GM23248 (cell line): ENCODE data around the gene ATXN8OS. TPM values are rescaled to one million over a fixed set of nuclear protein-coding genes. Genes with fewer than 3 reads are reported as not detected.
"Not testable (repeated sequence)": the region's sequence is repeated elsewhere in the genome, so short reads cannot be mapped to it uniquely, and the experiment has no call there.

ENCODE experiments used
- DNase-seq: peaks from one replicate; pipeline ENCODE4 v3.0.0-alpha.2; 2015
- H2AFZ ChIP-seq: fragments of 200-600 bp; sonication (generic); 2 replicates; pipeline ENCODE4 v1.6.1; 2016; ENCODE audit warnings: antibody characterized with exemption
- H3F3A ChIP-seq: fragments of 200-600 bp; sonication (generic); 2 replicates; pipeline ENCODE4 v1.6.1; 2016; ENCODE audit warnings: mild to moderate bottlenecking, antibody characterized with exemption, mixed run types; ENCODE audit not compliant: insufficient read depth
- H3K27ac ChIP-seq: fragments of 200-600 bp; sonication (generic); 2 replicates; pipeline ENCODE4 v1.5.1; 2016; ENCODE audit warnings: mild to moderate bottlenecking
- H3K27me3 ChIP-seq: fragments of 200-600 bp; sonication (generic); replicated peaks from 2 replicates; pipeline ENCODE4 v1.6.1; 2016; ENCODE audit warnings: mild to moderate bottlenecking; ENCODE audit not compliant: insufficient read depth
- H3K36me3 ChIP-seq: fragments of 200-600 bp; sonication (generic); 2 replicates; pipeline ENCODE4 v1.6.1; 2016; ENCODE audit warnings: low read depth, mild to moderate bottlenecking
- H3K4me1 ChIP-seq: fragments of 200-600 bp; sonication (generic); 2 replicates; pipeline ENCODE4 v1.6.1; 2016; ENCODE audit warnings: mild to moderate bottlenecking; ENCODE audit not compliant: insufficient read depth
- H3K4me2 ChIP-seq: fragments of 200-600 bp; sonication (generic); one replicate; pipeline ENCODE4 v1.6.1; 2016; ENCODE audit warnings: mild to moderate bottlenecking; ENCODE audit not compliant: unreplicated experiment
- H3K4me3 ChIP-seq: fragments of 200-600 bp; sonication (generic); 2 replicates; pipeline ENCODE4 v1.5.1; 2016; ENCODE audit warnings: mild to moderate bottlenecking
- H3K79me2 ChIP-seq: fragments of 200-600 bp; sonication (generic); 2 replicates; pipeline ENCODE4 v1.6.1; 2016; ENCODE audit warnings: mild to moderate bottlenecking; ENCODE audit not compliant: insufficient read depth
- H3K9ac ChIP-seq: fragments of 200-600 bp; sonication (generic); 2 replicates; pipeline ENCODE4 v1.6.1; 2016; ENCODE audit warnings: mild to moderate bottlenecking
- H3K9me2 ChIP-seq: fragments of 200-600 bp; sonication (generic); 2 replicates; pipeline ENCODE4 v1.6.1; 2016; ENCODE audit warnings: mixed run types, mild to moderate bottlenecking, moderate library complexity; ENCODE audit not compliant: insufficient read depth
- H3K9me3 ChIP-seq: fragments of 200-600 bp; sonication (generic); one replicate; pipeline ENCODE4 v1.6.1; 2017; ENCODE audit warnings: low read depth
- H4K20me1 ChIP-seq: fragments of 200-600 bp; sonication (generic); 2 replicates; pipeline ENCODE4 v1.6.0; 2016; ENCODE audit not compliant: insufficient read depth
- EZH2 ChIP-seq: fragments of 200-600 bp; sonication (generic); IDR thresholded peaks from 2 replicates; pipeline ENCODE4 v1.6.1; 2018; ENCODE audit warnings: antibody characterized with exemption, mild to moderate bottlenecking; ENCODE audit not compliant: insufficient read depth, poor library complexity, severe bottlenecking
- EZH2phosphoT487 ChIP-seq: fragments of 200-600 bp; sonication (generic); IDR thresholded peaks from 2 replicates; pipeline ENCODE4 v1.6.1; 2018; ENCODE audit warnings: antibody characterized with exemption, moderate library complexity, mild to moderate bottlenecking, low read depth; ENCODE audit not compliant: insufficient read depth
- WGBS, 2 experiments: methylation state at CpG; one replicate each; pipeline ENCODE4 v1.1.6; 2015 to 2017; ENCODE audit warnings: low lambda C conversion rate in 2 of 2, low coverage in 1 of 2; ENCODE audit errors: missing lambda C conversion rate in 2 of 2; 5-methylcytosine and 5-hydroxymethylcytosine counted together
- in situ Hi-C: fragments of 300-500 bp; cut with MboI; formaldehyde crosslinking; loops from 2 replicates; pipeline ENCODE4 v1.15.0; 2020
- polyA plus RNA-seq: library from polyadenylated mRNA; unstranded; fragments of >200 nt; fragmentation: Nextera tagmentation; extraction: Ambion mirVana; gene quantifications from 2 replicates; pipeline ENCODE4 v1.2.1, GENCODE V29; 2016
- total RNA-seq: library from RNA; depleted of rRNA; stranded (reverse); fragments of >200 nt; shearing (Covaris generic); gene quantifications from 2 replicates; pipeline ENCODE4 v1.2.3, GENCODE V29; 2014

ATXN8OS gene
- total and polyA plus RNA-seq, 2 experiments from 2014 or later: not detected

DNA sequence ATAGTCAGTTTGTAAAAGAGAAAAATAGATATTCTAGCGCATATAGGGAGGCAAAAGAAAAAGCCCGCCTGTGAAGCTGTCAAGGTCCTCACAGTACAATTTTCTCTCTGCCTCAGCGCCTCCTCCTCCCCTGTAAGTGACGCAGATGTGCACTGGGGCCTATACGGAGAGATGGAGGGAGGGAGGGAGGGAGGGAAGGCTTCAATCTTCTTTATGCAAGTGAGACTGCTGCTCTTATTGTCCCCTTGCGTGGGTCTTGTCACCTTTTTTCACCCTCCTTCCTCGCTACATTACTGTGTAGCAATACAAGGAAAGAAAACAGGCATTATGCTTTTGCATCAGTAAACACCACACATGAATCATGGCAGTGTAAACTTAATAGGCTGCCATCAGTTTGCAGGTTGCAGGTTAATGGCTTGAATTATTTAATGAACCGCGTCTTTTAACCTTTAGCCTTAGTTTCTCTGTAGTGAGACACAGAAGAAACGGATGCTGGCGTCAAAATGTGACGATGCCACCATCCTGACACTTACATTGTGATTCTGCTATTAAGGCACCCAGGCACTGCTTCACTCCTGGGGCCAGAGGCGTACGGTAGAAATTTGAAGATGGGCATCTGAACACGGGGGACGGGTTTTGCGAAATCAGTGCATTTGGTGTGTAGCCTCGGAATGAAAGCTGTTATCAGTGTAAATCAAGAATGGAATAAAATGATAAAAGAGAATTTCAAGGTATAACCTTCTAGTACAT lies 905 bp downstream of the ATXN8OS start, which contains the start of gene KLHL1:
TSS of gene KLHL1 (minus strand) at position 97 of the 750 bp plus-strand sequence. CDS start 753 bp downstream, outside the sequence.
- in situ Hi-C loops: no loop called here
- no peaks in the 10 kb centered on the region for H3K4me1 ChIP-seq
- TF ChIP-seq EZH2: no peak
- no peak within 1 kb of the TSS for H2AFZ ChIP-seq
- no peak for DNase-seq
- H3K36me3 ChIP-seq: no peaks in the 10 kb centered on the region
- H3K9me2 ChIP-seq: no peaks in the 10 kb centered on the region
- WGBS, 2 experiments: 30 to 32% methylated on average over 16 to 18 of the region's 18 CpGs
- no peak within 1 kb of the TSS for H3K27ac ChIP-seq
- H3K9me3 ChIP-seq: no peaks in the 10 kb centered on the region
- H3K27me3 ChIP-seq: no peaks in the 10 kb centered on the region
- no peak within 1 kb of the TSS for H3K9ac ChIP-seq
- H3K79me2 ChIP-seq: no peaks in the 10 kb centered on the region
- no peak within 1 kb of the TSS for H3K4me2 ChIP-seq
- H3F3A ChIP-seq: no peaks in the 10 kb centered on the region
- H3K4me3 ChIP-seq: no peak within 1 kb of the TSS
- no peaks in the 10 kb centered on the region for H4K20me1 ChIP-seq

DNA sequence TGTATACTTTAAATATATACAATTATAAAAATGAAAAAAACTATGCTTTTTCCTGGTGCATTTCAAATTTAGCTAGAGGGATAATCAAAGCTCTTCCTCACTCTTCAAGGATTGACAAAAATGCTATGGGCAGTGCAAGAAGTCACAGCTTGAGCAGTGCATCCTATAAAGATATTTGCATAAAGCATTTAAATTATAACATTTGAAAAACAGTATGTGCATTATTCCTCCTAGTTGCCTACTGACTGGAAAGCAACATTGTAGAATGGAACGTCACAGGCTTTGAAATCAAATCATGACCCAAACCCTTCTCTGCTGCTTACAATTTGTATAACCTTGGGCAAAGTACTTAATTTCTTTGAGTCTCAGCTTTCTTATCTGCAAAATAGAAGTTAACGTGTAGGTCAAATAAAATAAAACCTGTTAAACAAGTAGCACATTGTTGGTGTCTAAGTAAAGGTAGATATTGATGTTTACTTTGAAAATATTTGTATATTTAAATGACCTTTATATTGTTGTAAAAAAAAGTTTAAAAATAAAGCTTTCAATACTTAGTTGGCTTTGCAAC lies 9.8 kb downstream of the ATXN8OS start:
- H3K9ac ChIP-seq: no peak overlapping the region
- H4K20me1 ChIP-seq: no peaks in the 10 kb centered on the region
- H3K4me1 ChIP-seq: no peaks in the 10 kb centered on the region
- in situ Hi-C loops: no loop called here
- no peaks in the 10 kb centered on the region for H3K27me3 ChIP-seq
- no peak for DNase-seq
- H3K27ac ChIP-seq: no peak overlapping the region
- H3K36me3 ChIP-seq: no peaks in the 10 kb centered on the region
- H3K4me2 ChIP-seq: no peak overlapping the region
- TF ChIP-seq EZH2 (no peak), EZH2phosphoT487 (no peak)
- H2AFZ ChIP-seq: no peak overlapping the region
- no peaks in the 10 kb centered on the region for H3K9me2 ChIP-seq
- no peak overlapping the region for H3K4me3 ChIP-seq
- no peaks in the 10 kb centered on the region for H3F3A ChIP-seq
- WGBS, 2 experiments: 11 to 19% methylated on average over 2 of the region's 2 CpGs
- no peaks in the 10 kb centered on the region for H3K79me2 ChIP-seq
- no peaks in the 10 kb centered on the region for H3K9me3 ChIP-seq

DNA sequence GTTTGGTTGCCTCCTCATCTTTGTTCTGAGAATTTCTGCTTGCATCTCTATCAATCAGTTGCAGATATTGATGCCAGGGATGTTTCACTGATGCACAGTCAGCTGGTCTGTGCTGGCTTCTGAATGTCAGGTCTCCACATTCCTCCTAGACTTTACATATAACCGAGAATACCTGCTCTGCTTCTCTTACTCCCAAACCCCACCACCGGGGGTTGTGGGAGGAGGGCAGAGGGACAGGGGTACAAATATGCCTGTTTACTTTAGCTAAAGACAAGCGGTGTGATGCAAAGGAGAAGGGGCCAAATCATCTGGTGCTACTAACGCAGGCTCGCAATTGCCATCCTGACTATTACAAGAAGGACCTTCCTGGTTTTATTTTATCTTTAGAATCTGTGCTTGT lies 18.1 kb downstream of the ATXN8OS start:
- 14 to 15% methylated on average over 5 of the region's 5 CpGs for WGBS, 2 experiments

DNA sequence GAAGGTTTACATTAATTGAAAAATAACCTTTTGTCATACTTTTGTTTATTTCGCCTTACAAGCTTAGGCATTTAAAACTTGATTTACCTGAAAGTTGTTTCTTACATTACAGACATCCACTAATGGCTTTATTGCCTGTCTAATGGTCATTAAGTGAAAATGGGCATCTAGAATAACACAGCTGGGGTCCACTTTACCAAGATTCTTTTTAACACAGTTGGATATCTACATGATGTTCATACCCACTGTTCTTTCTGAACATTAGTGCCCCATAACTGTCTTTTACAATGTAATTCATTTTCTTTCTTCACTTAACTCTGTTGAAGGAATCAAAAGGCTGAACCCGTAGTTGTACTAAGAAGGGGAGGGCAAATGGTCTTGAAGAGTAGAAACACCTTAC lies 20.5 kb downstream of the ATXN8OS start:
- no peak overlapping the region for H2AFZ ChIP-seq
- no peaks in the 10 kb centered on the region for H3K4me1 ChIP-seq
- H4K20me1 ChIP-seq: no peaks in the 10 kb centered on the region
- no peak for TF ChIP-seq EZH2
- TF ChIP-seq EZH2phosphoT487: no peak
- H3F3A ChIP-seq: no peaks in the 10 kb centered on the region
- no peaks in the 10 kb centered on the region for H3K9me3 ChIP-seq
- H3K9ac ChIP-seq: no peak overlapping the region
- no peak overlapping the region for H3K4me3 ChIP-seq
- no peak for DNase-seq
- no peak overlapping the region for H3K27ac ChIP-seq
- in situ Hi-C loops: no loop called here
- no peaks in the 10 kb centered on the region for H3K36me3 ChIP-seq
- H3K27me3 ChIP-seq: no peaks in the 10 kb centered on the region
- H3K79me2 ChIP-seq: no peaks in the 10 kb centered on the region
- no peaks in the 10 kb centered on the region for H3K9me2 ChIP-seq
- no peak overlapping the region for H3K4me2 ChIP-seq
- 0 to 5% methylated on average over 2 of the region's 2 CpGs for WGBS, 2 experiments

More for the DNA sequence above, 18.1 kb downstream of the ATXN8OS start:
- TF ChIP-seq EZH2phosphoT487 (no peak), EZH2 (no peak)
- H3F3A ChIP-seq: no peaks in the 10 kb centered on the region
- no peak overlapping the region for H3K27ac ChIP-seq
- no peak for DNase-seq
- no peaks in the 10 kb centered on the region for H4K20me1 ChIP-seq
- H3K9ac ChIP-seq: no peak overlapping the region
- H3K79me2 ChIP-seq: no peaks in the 10 kb centered on the region
- no peaks in the 10 kb centered on the region for H3K4me1 ChIP-seq
- no peak overlapping the region for H2AFZ ChIP-seq
- H3K4me3 ChIP-seq: no peak overlapping the region
- H3K27me3 ChIP-seq: no peaks in the 10 kb centered on the region
- no peak overlapping the region for H3K4me2 ChIP-seq
- no peaks in the 10 kb centered on the region for H3K9me2 ChIP-seq
- in situ Hi-C loops: no loop called here
- no peaks in the 10 kb centered on the region for H3K9me3 ChIP-seq
- no peaks in the 10 kb centered on the region for H3K36me3 ChIP-seq

DNA sequence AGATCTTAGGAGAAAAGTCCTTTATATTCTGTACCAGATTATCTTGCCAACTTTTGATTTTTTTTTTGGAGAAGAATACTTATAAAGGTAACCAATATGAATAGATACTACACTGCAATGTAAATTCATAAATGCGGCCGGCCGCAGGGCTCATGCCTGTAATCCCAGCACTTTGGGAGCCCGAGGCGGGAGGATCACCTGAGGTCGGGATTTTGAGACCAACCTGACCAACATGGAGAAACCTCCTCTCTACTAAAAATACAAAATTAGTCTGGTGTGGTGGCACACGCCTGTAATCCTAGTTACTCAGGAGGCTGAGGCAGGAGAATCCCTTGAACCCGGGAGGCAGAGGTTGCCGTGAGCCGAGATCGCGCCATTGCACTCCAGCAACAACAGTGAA lies 35.0 kb downstream of the ATXN8OS start:
- H3K9me3 ChIP-seq, H3K9ac ChIP-seq, DNase-seq, H3K9me2 ChIP-seq, H3K27me3 ChIP-seq, H2AFZ ChIP-seq, in situ Hi-C loops, H3K4me3 ChIP-seq, H3K4me2 ChIP-seq, H3F3A ChIP-seq, H4K20me1 ChIP-seq, H3K27ac ChIP-seq, H3K79me2 ChIP-seq, H3K4me1 ChIP-seq, H3K36me3 ChIP-seq: not testable (repeated sequence)
- WGBS, 2 experiments: 40 to 46% methylated on average over 11 to 12 of the region's 12 CpGs
